Fibroblast of pulmonary artery (primary cell): Measurements from ENCODE around the gene RUFY2.

ENCODE experiments used
- DNase-seq: peaks from one replicate; pipeline ENCODE4 v3.0.0-alpha.2; 2010; ENCODE audit warnings: low read depth
- H3K4me3 ChIP-seq: replicated peaks from 2 replicates; pipeline ENCODE4 v1.5.1; 2011; ENCODE audit warnings: low read depth, mild to moderate bottlenecking, control low read depth, low read length, moderate library complexity
- CTCF ChIP-seq: IDR thresholded peaks from 2 replicates; pipeline ENCODE4 v1.5.1; 2011; ENCODE audit warnings: mild to moderate bottlenecking, control low read depth, low read length, inconsistent platforms; ENCODE audit errors: missing control alignments

Gene RUFY2

DNA sequence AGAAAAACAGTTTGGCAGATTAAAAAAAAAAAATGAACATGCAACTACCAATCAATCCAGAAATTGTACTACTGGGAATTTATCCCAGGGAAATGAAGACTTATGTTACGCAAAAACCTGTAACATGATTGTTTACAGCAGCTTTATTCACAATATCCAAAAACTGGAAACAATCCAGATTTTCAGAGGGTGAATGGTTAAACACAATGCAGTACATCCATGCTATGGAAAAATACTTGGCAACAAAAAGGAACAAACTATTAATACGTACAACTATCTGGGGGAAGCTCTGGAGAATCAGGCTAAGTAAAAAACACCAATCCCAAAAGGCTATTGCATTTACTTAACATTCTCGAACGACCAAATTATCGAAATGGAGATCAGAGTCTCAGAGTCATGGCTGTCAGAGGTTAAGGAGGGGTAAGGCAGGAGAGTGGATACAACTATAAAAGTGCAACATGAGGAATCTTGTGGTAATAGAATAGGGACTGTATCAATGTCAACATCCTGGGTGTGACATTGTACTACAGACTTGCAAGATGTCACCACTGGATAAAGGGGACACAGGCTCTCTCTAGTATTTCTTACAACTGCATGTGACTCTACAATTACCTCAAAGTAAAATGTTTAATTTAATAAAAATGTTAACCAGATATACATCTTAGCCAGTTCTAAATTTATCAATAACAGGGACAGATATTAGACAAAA is 21.5 kb upstream of the RUFY2 start:
- TF ChIP-seq CTCF, result no peak
- H3K4me3 ChIP-seq, result no peak overlapping the region
- DNase-seq, result peak; percentile 17

GRCh38 chr10:68424454-68425014 is 17.5 kb upstream of the RUFY2 start:
- no peak for DNase-seq
- H3K4me3 ChIP-seq, result no peak overlapping the region
- TF ChIP-seq CTCF, result no peak

- H3K4me3 ChIP-seq, result no peak overlapping the region
- DNase-seq, result no peak
- no peak for TF ChIP-seq CTCF
Observed at GRCh38 chr10:68423522-68423921, 16.4 kb upstream of the RUFY2 start.

DNA sequence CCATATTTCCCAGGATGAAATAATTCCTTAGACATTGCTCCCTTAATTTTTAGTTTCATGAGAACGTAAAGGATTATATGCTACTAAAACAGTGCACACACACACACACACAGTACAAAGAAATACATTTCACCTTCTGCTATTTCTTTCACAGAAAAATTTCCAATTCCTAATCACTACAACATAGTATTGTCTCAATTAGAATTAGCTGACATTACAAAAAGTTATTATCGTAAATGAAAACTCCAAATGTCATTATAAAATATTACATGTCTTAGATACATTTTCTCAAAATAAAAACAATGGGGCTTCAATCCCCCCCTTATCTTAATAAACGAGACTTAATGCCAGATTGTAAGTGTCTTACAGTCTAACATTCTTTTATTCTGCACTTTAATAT is 12.3 kb upstream of the RUFY2 start:
- no peak for DNase-seq
- H3K4me3 ChIP-seq, result no peak overlapping the region
- no peak for TF ChIP-seq CTCF

DNA sequence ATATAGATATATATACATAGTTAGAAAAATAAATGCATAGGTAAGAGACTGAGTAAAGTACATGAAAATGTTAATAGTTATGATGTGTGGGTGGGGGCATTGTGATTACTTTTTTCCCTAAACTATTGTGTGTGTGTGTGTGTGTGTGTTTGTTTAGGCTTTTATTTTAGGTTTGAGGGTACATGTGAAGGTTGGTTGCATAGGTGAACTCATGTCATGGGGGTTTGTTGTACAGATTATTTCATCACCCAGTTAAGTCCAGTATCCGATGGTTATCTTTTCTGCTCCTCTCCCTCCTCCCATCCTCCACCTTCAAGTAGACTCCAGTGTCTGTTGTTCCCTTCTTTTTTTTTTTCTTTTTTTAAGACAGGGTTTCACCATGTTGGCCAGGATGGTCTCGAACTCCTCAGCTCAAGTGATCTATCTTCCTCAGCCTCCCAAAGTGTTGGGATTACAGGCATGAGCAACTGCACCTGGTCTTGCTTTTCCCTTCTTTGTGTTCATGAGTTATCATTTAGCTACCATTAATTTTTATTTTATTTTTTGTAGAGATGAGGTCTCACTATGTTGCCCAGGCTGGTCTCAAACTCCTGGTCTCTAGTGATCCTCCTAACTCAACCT is 1.9 kb upstream of the RUFY2 start:
- DNase-seq, result no peak
- H3K4me3 ChIP-seq, result no peak overlapping the region
- no peak for TF ChIP-seq CTCF

DNA sequence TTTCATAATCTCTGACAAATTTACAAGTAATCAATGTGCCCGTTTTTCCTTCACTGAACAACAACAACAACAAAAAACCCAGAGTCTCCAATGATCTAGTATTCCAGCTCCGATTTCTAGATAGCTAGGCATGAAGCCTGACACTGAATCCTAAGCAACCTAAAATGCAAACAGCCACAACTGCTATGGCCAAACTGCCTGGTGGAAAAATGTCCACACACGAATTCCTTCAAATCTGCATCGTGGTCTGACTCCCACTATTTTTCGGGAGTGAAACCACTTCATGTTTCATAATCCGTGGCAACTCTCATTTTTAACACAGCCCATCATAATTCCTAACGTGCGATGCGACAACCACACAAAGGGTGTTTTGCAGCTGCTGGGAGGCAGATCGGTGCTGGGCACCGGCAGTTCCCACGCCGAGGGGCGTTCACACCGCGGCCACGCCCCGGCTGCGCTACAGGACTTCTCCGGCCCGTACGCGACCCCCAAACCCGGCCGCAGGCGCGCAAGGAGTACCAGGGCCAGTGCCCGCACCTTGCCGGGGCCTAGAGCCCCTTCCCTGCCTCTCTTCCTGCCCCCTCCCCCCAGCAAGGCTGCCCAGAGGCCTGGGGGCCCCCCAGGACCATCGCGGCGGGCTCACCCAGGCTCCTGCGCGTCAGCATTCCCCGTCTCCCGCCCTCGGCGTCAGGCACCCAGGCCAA is 814 bp downstream of the RUFY2 start:
- TF ChIP-seq CTCF, result no peak

More for the DNA sequence above, 814 bp downstream of the RUFY2 start:
- peak; percentile 75 for DNase-seq
- peak overlapping the region; percentile 96 for H3K4me3 ChIP-seq
